ENCODE data around the gene PBX3.
A peak's percentile ranks its signal among the peaks of the same experiment; 100 is the strongest.

Gene PBX3

DNA sequence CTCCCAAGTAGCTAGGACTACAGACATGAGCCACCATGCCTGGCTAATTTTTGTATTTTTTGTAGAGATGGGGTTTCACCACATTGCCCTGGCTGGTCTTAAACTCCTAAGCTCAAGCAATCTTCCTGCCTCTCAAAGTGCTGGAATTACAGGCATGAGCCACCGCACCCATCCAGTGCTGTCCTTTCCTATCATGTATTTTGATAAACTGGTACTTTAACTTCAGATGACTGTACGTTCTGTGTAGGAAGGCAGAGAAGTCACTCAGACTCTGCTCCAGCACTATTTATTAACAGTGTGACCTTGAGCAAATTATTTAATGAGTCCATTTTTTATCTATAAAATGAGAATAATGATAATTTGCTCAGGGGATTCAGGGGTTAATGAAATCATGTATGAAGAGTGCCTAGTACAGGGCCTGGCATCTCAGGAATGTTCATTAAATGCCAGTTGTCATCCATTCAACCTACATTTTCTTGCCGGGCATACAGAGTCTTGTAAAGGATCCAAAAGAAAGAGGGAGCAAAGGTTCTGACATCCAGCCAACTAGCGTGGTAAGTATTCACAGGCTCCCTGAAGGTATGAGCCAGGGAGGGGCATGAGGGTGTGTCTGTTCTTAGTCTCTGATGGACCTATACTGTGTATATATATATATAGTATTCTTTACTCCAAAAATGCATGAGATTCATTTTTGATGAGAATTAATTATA, 201.9 kb downstream of the PBX3 start:
- peak; percentile 41 for DNase-seq (ENCODE audit: low read depth, low spot score)

DNA sequence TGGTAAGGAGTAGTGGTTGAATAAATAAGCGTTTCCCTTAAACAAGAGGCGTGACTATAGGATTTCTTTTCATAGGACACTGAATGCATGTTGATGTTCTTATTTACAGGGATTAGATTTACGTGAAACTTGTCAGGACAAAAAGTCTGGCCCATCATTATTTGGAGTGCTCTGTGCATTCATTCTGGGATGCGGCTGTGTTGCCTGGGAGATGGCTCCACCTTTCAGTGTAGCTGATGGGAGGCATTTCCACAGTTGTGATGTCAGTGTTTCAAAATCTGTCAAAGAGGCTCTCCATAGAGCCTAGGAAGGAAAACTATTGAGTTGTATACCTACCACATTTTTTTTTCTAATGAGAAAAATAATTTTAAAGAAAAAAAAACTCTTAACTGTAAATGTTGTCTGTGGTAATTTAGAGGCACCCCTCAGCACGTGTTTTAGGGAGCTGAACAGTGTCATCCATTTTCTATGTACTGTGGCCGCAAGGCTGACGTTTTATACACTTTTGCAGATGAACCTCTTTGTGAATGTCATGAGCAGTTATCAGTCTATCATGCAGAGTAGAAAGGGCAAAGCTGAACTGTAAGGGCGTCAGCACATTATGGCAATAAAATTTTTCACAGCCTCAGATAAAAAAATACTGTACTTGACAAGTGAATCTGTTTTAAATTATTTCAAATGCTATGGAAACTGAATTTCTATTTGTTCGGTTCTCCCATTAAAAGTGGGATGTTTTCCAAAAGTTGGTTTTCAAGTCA, 202.7 kb downstream of the PBX3 start:
- no peak for DNase-seq (ENCODE audit: low read depth, low spot score)

DNA sequence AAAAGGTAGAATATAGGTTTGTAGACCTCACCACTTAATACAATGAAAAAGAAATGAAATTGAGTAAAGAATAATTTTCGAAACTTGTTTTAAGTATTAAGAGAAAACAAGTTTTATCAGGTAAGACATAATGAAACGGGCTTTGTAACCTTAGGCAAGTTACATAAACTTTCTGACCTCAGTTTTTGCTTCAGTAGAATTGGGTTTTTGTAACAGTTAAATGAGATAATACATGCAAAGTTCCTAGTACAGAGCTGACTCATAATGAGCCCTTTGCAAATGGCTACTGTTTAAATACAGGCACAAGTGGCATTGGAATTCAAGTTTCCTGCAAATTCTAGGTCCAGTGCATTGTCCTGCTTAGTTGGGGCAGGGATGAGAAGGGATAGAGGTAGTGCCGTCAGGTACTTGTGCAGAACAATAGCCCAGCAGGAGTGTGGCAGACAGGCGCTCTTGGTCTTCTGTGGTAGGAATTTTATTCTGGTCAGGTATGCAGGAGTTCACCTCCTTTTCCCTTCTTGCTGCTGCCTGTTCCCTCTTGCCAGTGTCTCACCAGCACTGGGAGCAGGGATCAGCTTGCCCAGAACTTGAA, 203.8 kb downstream of the PBX3 start:
- no peak for DNase-seq (ENCODE audit: low read depth, low spot score)

- DNase-seq (ENCODE audit: low read depth, low spot score) = no peak
Observed at GRCh38 chr9:125953314-125954019, 206.3 kb downstream of the PBX3 start.

GRCh38 chr9:125956102-125956501, 208.9 kb downstream of the PBX3 start:
- no peak for DNase-seq (ENCODE audit: low read depth, low spot score)

DNA sequence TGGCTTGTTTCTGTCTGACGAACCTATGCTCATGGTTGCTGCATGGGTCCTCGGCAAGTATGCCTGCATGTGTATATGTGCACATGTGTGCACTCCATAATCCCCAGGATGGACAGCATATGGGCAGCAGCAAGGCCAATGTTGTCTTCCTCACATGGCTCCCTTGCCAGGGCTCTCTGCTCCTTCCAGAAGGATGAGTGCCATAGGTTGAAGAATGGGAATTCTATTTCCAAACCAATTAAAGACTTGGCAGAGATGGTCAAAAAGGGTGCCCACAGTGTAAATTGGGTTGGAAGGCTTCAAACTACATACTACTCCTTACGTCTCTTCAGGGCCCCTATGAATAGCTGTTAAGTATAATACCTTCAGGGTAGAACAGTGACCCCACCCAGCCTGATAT, 212.1 kb downstream of the PBX3 start:
- DNase-seq (ENCODE audit: low read depth, low spot score) = no peak

GRCh38 chr9:125959951-125960619, 212.9 kb downstream of the PBX3 start:
- peak; percentile 59 for DNase-seq (ENCODE audit: low read depth, low spot score)

DNA sequence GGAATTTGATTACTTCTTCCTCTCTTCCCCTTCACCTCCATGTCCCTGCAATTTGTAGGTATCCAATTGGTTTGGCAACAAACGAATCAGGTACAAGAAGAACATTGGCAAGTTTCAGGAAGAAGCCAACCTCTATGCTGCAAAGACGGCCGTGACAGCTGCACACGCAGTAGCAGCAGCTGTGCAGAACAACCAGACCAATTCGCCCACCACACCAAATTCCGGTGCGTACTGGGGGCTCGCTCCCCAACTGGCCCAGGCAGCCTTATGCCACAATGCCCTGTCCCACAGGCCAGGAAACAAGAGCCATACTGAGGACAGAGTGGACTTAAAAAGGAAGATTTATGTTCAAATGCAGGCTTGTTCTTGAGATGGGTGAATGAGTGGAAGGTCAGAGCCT, 213.5 kb downstream of the PBX3 start:
- DNase-seq (ENCODE audit: low read depth, low spot score) = peak; percentile 9

DNA sequence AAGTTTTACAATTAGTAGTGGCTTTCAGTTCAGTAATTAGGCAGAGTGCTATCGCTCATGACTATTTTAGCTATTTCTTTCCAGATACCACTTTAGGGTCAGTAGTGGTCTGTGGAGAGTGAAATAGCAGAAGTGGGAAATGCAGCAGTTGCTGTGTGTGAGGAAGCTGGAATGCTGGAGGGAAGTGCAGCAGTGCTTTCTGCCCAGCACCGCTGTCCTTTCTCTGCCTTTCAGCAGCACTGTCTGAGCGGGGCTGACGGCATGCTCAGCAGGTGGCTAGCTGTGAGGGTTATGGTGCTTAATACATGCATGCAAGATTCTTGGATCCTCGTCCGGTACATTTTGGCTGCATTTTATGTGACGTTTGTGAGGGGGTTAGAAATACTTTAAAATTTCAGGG, 213.9 kb downstream of the PBX3 start:
- peak; percentile 48 for DNase-seq (ENCODE audit: low read depth, low spot score)

DNA sequence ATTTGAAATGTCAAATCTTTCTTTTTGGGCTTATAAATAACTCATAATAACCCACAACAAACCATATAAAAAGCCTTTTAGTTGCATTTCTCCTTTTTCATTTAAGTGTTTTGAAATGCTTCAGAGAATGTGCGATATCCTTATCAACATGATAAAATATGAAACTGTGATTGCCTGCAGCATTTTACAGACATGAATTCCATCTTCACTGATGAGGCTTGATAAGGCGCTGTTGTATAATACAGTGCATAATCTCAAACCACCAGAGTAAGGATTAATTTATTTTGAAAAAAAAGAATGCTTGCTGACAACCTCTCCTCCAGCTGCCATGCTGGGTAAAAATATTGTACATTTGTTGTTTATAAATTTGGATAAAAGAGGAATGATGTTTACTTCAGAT, 216.8 kb downstream of the PBX3 start:
- no peak for DNase-seq (ENCODE audit: low read depth, low spot score)

DNA sequence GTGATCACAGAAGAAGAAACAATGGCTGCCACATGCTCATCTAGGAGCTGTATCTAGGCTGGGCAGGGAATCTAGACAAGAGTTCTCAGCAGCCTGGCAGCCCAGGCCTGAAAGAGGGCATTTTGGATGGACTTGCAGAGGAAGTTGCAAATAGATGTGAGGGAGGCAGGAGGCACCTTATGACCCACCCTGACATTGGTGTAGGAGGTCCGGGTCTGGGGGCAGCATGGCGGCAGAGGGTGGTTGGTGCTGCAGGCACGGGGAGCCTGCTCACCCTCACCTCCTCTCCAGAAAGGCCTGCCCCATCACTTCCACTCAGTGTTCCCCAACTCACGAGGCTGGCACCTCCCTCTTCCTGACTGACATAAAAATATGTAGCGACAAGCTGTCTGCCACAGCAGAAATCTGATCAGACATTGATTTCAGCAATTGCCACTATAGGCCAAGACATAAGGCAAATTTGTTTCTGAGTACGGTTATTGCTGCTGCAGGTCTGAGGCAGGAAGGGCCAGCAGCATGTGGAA, 217.6 kb downstream of the PBX3 start:
- no peak for DNase-seq (ENCODE audit: low read depth, low spot score)

DNA sequence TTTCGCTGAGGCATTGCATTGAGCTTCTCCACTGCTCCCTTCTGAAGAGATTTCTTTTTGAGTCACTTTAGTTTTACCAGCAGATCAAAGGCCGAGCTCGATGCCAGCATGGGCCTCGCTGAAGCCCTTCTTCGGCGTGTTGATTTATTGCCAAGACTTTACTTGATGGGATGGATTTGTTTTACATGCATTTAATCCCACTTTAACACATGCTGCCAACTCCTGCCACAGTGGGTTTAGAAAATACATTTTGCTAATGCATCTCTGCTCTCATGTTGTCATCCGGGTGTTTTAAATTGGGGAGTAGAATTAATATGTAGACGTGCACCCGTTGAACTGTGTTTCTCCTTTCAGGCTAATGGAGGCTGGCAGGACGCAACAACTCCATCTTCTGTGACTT, 218.3 kb downstream of the PBX3 start:
- peak; percentile 29 for DNase-seq (ENCODE audit: low read depth, low spot score)

DNA sequence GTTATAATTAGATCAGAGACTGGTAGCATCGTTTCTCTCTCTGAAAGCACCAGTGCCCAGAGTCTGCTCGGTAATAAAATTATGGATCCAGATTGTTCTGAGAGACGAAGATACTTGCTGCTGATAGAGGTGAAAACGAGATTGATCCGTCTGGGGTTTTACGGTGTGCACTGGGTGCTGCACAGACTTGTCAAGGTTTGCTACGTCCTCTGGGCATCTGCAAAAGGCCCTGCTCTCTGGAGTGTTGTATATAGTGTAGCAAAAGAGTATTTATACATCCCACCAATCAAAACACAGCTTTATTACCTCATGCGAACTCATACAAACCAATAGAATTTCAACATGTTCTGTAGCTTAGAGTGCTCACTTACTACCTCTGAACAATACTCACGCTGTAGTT, 219.3 kb downstream of the PBX3 start:
- no peak for DNase-seq (ENCODE audit: low read depth, low spot score)

GRCh38 chr9:125966959-125967711, 220.0 kb downstream of the PBX3 start:
- peak; percentile 13 for DNase-seq (ENCODE audit: low read depth, low spot score)

DNA sequence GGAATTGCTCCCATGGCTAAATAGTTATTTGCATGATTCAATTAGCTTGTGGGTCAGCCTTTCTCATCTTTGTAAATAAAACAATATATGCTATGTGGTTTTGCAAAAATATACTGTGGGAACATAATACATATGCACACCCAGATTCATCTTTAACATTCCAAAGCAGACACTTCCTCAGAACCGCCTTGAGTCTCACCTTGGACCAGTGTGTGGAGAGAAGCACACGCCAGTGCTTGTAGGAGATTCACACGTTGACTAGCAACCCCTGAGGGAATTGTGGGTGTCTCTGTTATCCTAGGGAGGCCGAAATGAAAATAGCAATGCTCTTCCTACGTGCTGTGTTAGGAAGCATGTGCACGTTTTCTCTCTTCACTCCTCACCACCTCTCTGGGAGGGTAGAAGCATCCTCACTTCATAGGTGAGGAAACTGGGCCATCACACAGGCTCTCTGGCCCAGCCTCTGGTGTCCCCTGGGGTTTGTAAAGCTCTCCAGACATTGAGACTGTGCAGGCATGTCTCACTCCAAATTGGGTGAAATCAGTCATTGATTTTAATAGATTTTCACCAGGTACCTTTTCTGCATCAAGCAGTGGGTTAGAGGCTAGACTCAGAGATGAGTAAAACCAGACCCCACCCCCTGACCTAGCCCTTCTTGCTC, 221.7 kb downstream of the PBX3 start:
- no peak for DNase-seq (ENCODE audit: low read depth, low spot score)

DNA sequence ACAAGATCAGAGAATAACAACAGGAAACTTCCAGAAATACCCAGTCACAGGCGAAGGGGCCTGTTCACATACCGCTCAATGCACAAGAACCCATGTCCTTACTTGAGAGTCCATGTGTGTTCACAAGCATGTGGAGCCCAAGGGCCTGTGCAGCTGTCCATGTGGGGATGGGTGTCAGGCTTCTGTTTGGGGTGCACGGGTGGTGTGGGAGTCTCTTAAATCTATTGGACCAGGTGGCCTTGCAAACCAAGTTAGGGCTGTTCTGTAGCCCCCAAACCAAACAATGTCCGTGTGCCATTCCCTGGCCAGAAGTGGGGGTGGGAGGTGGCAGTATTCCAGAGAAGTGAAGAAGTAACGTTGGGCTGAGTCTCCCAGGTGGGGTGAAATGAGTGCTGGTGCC, 222.3 kb downstream of the PBX3 start:
- no peak for DNase-seq (ENCODE audit: low read depth, low spot score)

DNA sequence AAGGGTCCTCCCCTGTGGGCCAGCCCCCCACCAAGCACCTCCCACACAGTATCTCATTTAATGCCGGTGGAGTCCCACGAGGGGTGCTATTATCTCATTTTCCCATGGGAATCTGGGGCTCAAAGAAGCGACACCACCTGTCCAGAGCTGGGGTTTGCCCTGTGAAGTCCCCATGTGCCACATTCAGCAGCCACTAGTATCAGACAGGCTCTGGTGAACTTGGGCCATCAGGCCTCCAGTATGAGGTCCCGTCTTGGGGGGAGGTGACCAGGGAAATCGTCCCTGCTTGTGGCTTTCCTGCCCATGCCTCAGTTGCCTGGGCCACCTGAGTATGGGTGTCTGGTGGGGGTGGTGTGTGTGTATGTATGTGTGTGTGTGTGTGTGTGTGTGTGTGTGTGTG, 222.7 kb downstream of the PBX3 start:
- DNase-seq (ENCODE audit: low read depth, low spot score) = no peak

DNA sequence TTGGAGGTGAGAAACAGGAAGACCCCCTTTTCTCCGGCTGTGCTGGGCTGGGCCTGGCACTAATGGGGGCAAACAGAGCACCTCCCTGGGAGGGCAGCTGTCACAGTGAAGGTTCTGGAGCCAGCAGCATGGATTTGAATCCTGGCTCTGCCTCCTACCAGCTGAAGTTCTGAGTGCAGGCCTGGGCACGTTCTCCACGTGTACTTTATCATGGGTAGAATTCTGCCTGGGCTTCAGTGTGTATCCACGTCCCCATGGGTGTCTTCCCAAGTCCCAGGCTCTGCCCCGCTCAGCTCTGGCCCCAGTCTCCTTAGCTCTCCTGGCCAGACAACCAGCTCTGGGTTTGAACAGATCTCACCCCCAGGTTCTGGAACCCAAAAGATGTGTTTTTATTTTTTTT, 223.2 kb downstream of the PBX3 start:
- DNase-seq (ENCODE audit: low read depth, low spot score) = no peak

DNA sequence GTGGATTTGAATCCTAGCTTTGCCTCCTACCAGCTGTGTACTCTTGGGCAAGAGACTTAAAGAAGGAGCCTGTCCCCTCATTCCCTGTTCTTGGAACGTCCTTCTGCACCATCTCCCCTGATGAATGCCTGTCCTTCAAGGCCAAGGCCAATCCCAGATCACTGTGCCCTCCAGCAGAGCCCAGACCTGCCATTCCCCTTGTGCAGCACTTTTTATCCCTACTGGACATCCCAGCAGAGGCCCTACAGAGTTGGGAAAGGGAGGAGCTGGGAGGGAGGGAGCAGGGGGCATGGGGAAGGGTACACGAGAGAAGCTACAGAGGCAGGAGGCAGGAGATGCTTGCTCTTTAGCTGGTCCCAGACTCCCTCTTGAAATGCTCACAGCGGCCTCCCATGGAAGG, 223.9 kb downstream of the PBX3 start:
- DNase-seq (ENCODE audit: low read depth, low spot score) = no peak

GRCh38 chr9:125972012-125972729, 225.0 kb downstream of the PBX3 start:
- no peak for DNase-seq (ENCODE audit: low read depth, low spot score)
